HCT116 (cell line): ENCODE measurements around the gene DNTT. TPM values are rescaled to one million over a fixed set of nuclear protein-coding genes. Genes with fewer than 3 reads are reported as not detected.

ENCODE experiments used
- ATAC-seq: fragments of 200-7000 bp; cut with Tn5 transposase; 2 replicates; pipeline ENCODE4 v1.9.1; 2020; ENCODE audit warnings: mild to moderate bottlenecking, moderate library complexity
- BruUV-seq: library from RNA; stranded (reverse); fragments of 400-500 nt; replicated peaks from 2 replicates; lab custom pipeline; 2021; lab: Mats Ljungman, UMichigan
- CTCF ChIA-PET: fragments of 300-600 bp; sonication (Branson Sonifier 250); formaldehyde crosslinking; loops from one replicate; lab custom pipeline; 2021; ENCODE audit warnings: antibody characterized with exemption; lab: Charles Lee
- POLR2A ChIA-PET: fragments of 300-600, 350-600 bp; sonication (Branson Sonifier 250); formaldehyde crosslinking; loops from one replicate; lab custom pipeline; 2021; ENCODE audit warnings: antibody characterized with exemption; lab: Charles Lee
- RAD21 ChIA-PET, 2 experiments: fragments of 300-600 bp; sonication (Branson Sonifier 250); formaldehyde crosslinking; loops; one replicate each; lab custom pipeline; 2023; ENCODE audit warnings: low total read pairs in 2 of 2; ENCODE audit not compliant: uncharacterized antibody in 2 of 2, unreplicated experiment in 2 of 2, low non-redundant PET in 1 of 2; lab: Charles Lee
- DNase-seq: peaks from one replicate; pipeline ENCODE4 v3.0.0-alpha.2; 2010; ENCODE audit warnings: low read depth, low spot score
- H2AFZ ChIP-seq: fragments of 200-600 bp; shearing (Covaris generic), sonication (generic); 2 replicates; pipeline ENCODE4 v1.6.1; 2017; ENCODE audit warnings: low read depth, mixed run types, mixed read lengths, antibody characterized with exemption, low read length; ENCODE audit not compliant: poor library complexity, severe bottlenecking
- H3K27ac ChIP-seq: 2 replicates; pipeline ENCODE4 v1.5.1; 2012; ENCODE audit warnings: low read depth, low read length
- H3K27me3 ChIP-seq: fragments of 200-600 bp; sonication (generic); 2 replicates; pipeline ENCODE4 v1.6.1; 2016; ENCODE audit warnings: mixed run types, low read length, mixed read lengths; ENCODE audit not compliant: insufficient read depth
- H3K36me3 ChIP-seq, 2 experiments: fragments of 200-500 bp in 1 of 2; fragments of 200-600 bp in 1 of 2; sonication (Bioruptor generic) in 1 of 2; sonication (generic) in 1 of 2; 2 replicates each; pipeline versions ENCODE4 v1.5.1 to v1.6.1; 2014 to 2016; ENCODE audit warnings: low read length in 2 of 2, inconsistent platforms in 1 of 2, mixed read lengths in 1 of 2, mixed run types in 1 of 2; ENCODE audit not compliant: insufficient read depth in 2 of 2, control insufficient read depth in 1 of 2
- H3K4me1 ChIP-seq, 2 experiments: fragments of 200-600 bp in 1 of 2; sonication (generic) in 1 of 2; 2 replicates each; pipeline versions ENCODE4 v1.5.1 to v1.6.1; 2012 to 2017; ENCODE audit warnings: low read length in 2 of 2, inconsistent platforms in 1 of 2, mild to moderate bottlenecking in 1 of 2, mixed read lengths in 1 of 2, mixed run types in 1 of 2, moderate library complexity in 1 of 2; ENCODE audit not compliant: insufficient read depth in 2 of 2, control insufficient read depth in 1 of 2
- H3K4me2 ChIP-seq: fragments of 200-600 bp; sonication (generic); 2 replicates; pipeline ENCODE4 v1.6.1; 2017; ENCODE audit warnings: mixed run types, low read length, mixed read lengths
- H3K4me3 ChIP-seq, 2 experiments: fragments of 200-600 bp in 1 of 2; sonication (generic) in 1 of 2; replicated peaks in 1 of 2; 2 replicates each; pipeline ENCODE4 v1.5.1; 2011 to 2016; ENCODE audit warnings: low read length in 2 of 2, control low read depth in 1 of 2, low read depth in 1 of 2, mild to moderate bottlenecking in 1 of 2, mixed read lengths in 1 of 2, mixed run types in 1 of 2
- H3K79me2 ChIP-seq: fragments of 200-600 bp; sonication (generic); 2 replicates; pipeline ENCODE4 v1.6.1; 2017; ENCODE audit warnings: mild to moderate bottlenecking, mixed run types, low read length, moderate library complexity, mixed read lengths; ENCODE audit not compliant: insufficient read depth
- H3K9ac ChIP-seq: fragments of 200-600 bp; sonication (generic); 2 replicates; pipeline ENCODE4 v1.6.1; 2016; ENCODE audit warnings: low read length, mixed read lengths
- H3K9me2 ChIP-seq: fragments of 200-600 bp; sonication (generic), shearing (Covaris generic); 2 replicates; pipeline ENCODE4 v1.6.1; 2017; ENCODE audit warnings: mixed run types, mild to moderate bottlenecking, moderate library complexity; ENCODE audit not compliant: insufficient read depth
- H3K9me3 ChIP-seq, 2 experiments: fragments of 200-500 bp in 1 of 2; fragments of 200-600 bp in 1 of 2; sonication (Bioruptor generic) in 1 of 2; sonication (generic) in 1 of 2; 2 replicates each; pipeline ENCODE4 v1.6.1; 2014 to 2017; ENCODE audit warnings: low read length in 2 of 2, mixed read lengths in 2 of 2, inconsistent platforms in 1 of 2, low read depth in 1 of 2, mild to moderate bottlenecking in 1 of 2, mixed run types in 1 of 2, moderate library complexity in 1 of 2; ENCODE audit not compliant: control insufficient read depth in 1 of 2, insufficient read depth in 1 of 2
- H4K20me1 ChIP-seq: fragments of 200-600 bp; sonication (generic), shearing (Covaris generic); 2 replicates; pipeline ENCODE4 v1.6.1; 2017; ENCODE audit warnings: mixed run types, mild to moderate bottlenecking, moderate library complexity; ENCODE audit not compliant: insufficient read depth
- CBX3 ChIP-seq: IDR thresholded peaks from 2 replicates; pipeline ENCODE4 v1.6.1; 2012; ENCODE audit warnings: low read depth
- EGR1 ChIP-seq: IDR thresholded peaks from 2 replicates; pipeline ENCODE4 v1.6.1; 2012; ENCODE audit warnings: low read depth
- EZH2phosphoT487 ChIP-seq: fragments of 200-600 bp; IDR thresholded peaks from 2 replicates; pipeline ENCODE4 v1.6.1; 2018; ENCODE audit warnings: antibody characterized with exemption, borderline replicate concordance
- RAD21 ChIP-seq: IDR thresholded peaks from 2 replicates; pipeline ENCODE4 v1.6.1; 2012; ENCODE audit warnings: low read depth, mild to moderate bottlenecking
- SRF ChIP-seq: IDR thresholded peaks from 2 replicates; pipeline ENCODE4 v1.6.1; 2012; ENCODE audit warnings: low read depth
- TCF7L2 ChIP-seq: IDR thresholded peaks from 2 replicates; pipeline ENCODE4 v1.7.0; 2011; ENCODE audit warnings: borderline replicate concordance, inconsistent platforms; ENCODE audit not compliant: insufficient read depth, insufficient read length; ENCODE audit errors: extremely low read depth
- ZFX ChIP-seq: fragments of 450-650 bp; IDR thresholded peaks from 2 replicates; pipeline ENCODE4 v1.6.1; 2017
- intact Hi-C: fragments of 100-400 bp; cut with micrococcal nuclease; formaldehyde crosslinking; loops from 2 replicates; pipeline ENCODE4 v1.10.0; 2022
- total RNA-seq: library from RNA; stranded (reverse); gene quantifications from one replicate; pipeline ENCODE4 v1.2.1, GENCODE V29; 2021; ENCODE audit not compliant: unreplicated experiment
- TF ChIP-seq, protein P1 (sequence below), 3 experiments: fragments of 200-600 bp in 1 of 3; sonication (generic) in 1 of 3; IDR thresholded peaks in 2 of 3; conservative IDR thresholded peaks in 1 of 3; 2 replicates each; pipeline ENCODE4 v1.5.1; 2012 to 2017; ENCODE audit warnings: low read depth in 2 of 3, low read length in 2 of 3, antibody characterized with exemption in 1 of 3, borderline replicate concordance in 1 of 3, control low read depth in 1 of 3, mild to moderate bottlenecking in 1 of 3, mixed read lengths in 1 of 3, mixed run types in 1 of 3, moderate library complexity in 1 of 3; ENCODE audit not compliant: insufficient read depth in 1 of 3

DNTT gene
- total RNA-seq, 1 experiment from 2014 or later = not detected

DNA sequence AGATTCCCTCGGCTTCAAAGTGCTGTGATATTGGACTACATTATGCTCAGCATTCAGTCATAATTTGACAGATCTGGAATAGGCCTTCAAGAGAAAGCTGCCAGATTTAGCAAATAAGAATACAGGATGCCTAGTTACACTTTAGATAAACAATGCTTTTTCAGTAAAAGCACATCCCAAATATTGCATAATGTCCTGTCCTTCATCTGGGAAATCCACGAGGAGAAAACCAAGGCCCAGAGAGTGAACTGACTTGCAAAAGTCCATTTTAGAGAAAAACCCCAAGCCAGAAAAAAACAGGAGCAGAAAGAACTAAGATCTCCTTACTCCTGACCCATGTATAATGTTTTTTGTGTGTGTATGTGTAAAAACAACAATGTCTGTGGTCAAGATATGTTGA lies 20.9 kb upstream of the DNTT start:
- intact Hi-C loops = no loop called here
- RAD21 ChIA-PET = no interaction called here
- no peaks in the 10 kb centered on the region for H3K9me3 ChIP-seq
- CTCF ChIA-PET = no interaction called here
- DNase-seq = no peak
- no peaks in the 10 kb centered on the region for H3K79me2 ChIP-seq
- H3K27ac ChIP-seq = no peak overlapping the region
- no peaks in the 10 kb centered on the region for H3K9me2 ChIP-seq
- no peak overlapping the region for H3K4me2 ChIP-seq
- no peaks in the 10 kb centered on the region for H3K27me3 ChIP-seq
- no peak for TF ChIP-seq ZFX
- no peak for TF ChIP-seq RAD21
- TF ChIP-seq EZH2phosphoT487 = no peak
- TF ChIP-seq, protein P1, sequence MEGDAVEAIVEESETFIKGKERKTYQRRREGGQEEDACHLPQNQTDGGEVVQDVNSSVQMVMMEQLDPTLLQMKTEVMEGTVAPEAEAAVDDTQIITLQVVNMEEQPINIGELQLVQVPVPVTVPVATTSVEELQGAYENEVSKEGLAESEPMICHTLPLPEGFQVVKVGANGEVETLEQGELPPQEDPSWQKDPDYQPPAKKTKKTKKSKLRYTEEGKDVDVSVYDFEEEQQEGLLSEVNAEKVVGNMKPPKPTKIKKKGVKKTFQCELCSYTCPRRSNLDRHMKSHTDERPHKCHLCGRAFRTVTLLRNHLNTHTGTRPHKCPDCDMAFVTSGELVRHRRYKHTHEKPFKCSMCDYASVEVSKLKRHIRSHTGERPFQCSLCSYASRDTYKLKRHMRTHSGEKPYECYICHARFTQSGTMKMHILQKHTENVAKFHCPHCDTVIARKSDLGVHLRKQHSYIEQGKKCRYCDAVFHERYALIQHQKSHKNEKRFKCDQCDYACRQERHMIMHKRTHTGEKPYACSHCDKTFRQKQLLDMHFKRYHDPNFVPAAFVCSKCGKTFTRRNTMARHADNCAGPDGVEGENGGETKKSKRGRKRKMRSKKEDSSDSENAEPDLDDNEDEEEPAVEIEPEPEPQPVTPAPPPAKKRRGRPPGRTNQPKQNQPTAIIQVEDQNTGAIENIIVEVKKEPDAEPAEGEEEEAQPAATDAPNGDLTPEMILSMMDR (IDR thresholded peaks at IDR 0.05 in 2 of 3, conservative IDR thresholded peaks at IDR 0.05 in 1 of 3; ENCODE audit: borderline replicate concordance in 1 of 3, insufficient read depth in 1 of 3, low read depth in 2 of 3, low read length in 2 of 3) = no peak
- no peak for TF ChIP-seq EGR1
- TF ChIP-seq TCF7L2 = no peak
- POLR2A ChIA-PET = no interaction called here
- BruUV-seq = no TSS peak
- H2AFZ ChIP-seq = no peak overlapping the region
- ATAC-seq = no peak
- no peaks in the 10 kb centered on the region for H4K20me1 ChIP-seq
- H3K4me3 ChIP-seq = no peak overlapping the region
- peaks cover 4 to 16% of the 10 kb centered on the region in 2 experiments; a peak in 3 of 4 replicates for H3K4me1 ChIP-seq
- H3K36me3 ChIP-seq = no peaks in the 10 kb centered on the region
- no peak overlapping the region for H3K9ac ChIP-seq

DNA sequence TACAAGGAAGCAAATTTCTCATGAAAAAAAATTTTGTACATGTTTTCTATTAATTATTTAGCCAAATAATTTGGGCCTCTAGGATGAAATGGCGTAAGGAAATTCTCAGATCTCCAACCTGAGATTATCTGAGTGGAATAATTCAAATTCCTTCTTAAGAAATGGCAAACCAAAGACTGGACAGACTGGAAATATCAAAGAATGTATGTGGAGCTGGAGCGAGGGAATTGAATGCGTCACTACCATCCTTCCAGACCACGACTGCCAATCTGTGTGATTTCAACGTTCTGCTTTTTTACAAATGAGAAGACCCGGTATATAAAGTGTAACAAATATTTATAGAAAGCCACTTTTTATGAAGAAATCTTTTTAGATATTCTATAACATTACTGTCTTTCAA lies 20.5 kb upstream of the DNTT start:
- DNase-seq = no peak
- intact Hi-C loops = no loop called here
- Histone ChIP-seq H3K36me3 (no peaks in the 10 kb centered on the region), H3K9ac (no peak overlapping the region)
- CTCF ChIA-PET = no interaction called here
- TF ChIP-seq SRF (no peak), CBX3 (no peak)
- TF ChIP-seq, all 23 proteins: peak for 0
- ChIA-PET POLR2A (no interaction called here), RAD21 (no interaction called here)
- ATAC-seq = no peak
- no peaks in the 10 kb centered on the region for H3K27me3 ChIP-seq
- no peak overlapping the region for H2AFZ ChIP-seq
- H3K4me2 ChIP-seq = no peak overlapping the region
- peaks cover 4 to 16% of the 10 kb centered on the region in 2 experiments; a peak in 3 of 4 replicates for H3K4me1 ChIP-seq
- H3K4me3 ChIP-seq = no peak overlapping the region
- no TSS peak for BruUV-seq
- H3K9me2 ChIP-seq = no peaks in the 10 kb centered on the region
- H3K9me3 ChIP-seq = no peaks in the 10 kb centered on the region
- no peaks in the 10 kb centered on the region for H3K79me2 ChIP-seq
- H3K27ac ChIP-seq = no peak overlapping the region
- no peaks in the 10 kb centered on the region for H4K20me1 ChIP-seq
